ENCODE results near the gene GPR55. TPM values are rescaled to one million over a fixed set of nuclear protein-coding genes. Genes with fewer than 3 reads are reported as not detected.

GPR55 gene
- total RNA-seq, 1 experiment from 2014 or later, result 0.07 TPM

GRCh38 chr2:230947235-230947576 lies 22.2 kb upstream of the GPR55 start:
- DNase-seq (no peak), ATAC-seq (no peak)
- intact Hi-C loops (cut with micrococcal nuclease), result no loop called here
- TF ChIP-seq EZH2phosphoT487 (IDR thresholded peaks at IDR 0.05; ENCODE audit: borderline replicate concordance, low read length) (no peak), CTCF (conservative IDR thresholded peaks at IDR 0.05; ENCODE audit: low read depth, low read length) (no peak), EZH2 (IDR thresholded peaks at IDR 0.05; ENCODE audit: low read length, unreplicated experiment) (no peak)
- Histone ChIP-seq H3K4me2 (ENCODE audit: low read length) (no peak overlapping the region), H3K27ac (ENCODE audit: low read length) (no peak overlapping the region), H3K36me3 (ENCODE audit: low read depth, low read length) (no peaks in the 10 kb centered on the region), H3K4me3 (ENCODE audit: low read length) (no peak overlapping the region), H3F3A (ENCODE audit: low read length, unreplicated experiment) (no peaks in the 10 kb centered on the region), H4K20me1 (ENCODE audit: low read length) (no peaks in the 10 kb centered on the region), H3K4me1 (ENCODE audit: insufficient read depth, low read length) (no peaks in the 10 kb centered on the region), H2AFZ (ENCODE audit: low read length) (no peak overlapping the region), H3K9ac (ENCODE audit: low read length) (no peak overlapping the region), H3K27me3 (ENCODE audit: low read length) (no peaks in the 10 kb centered on the region), H3K9me3 (ENCODE audit: low read length) (no peaks in the 10 kb centered on the region), H3K79me2 (ENCODE audit: low read length) (no peaks in the 10 kb centered on the region), H3K9me2 (replicated peaks; ENCODE audit: low read length) (no peaks in the 10 kb centered on the region)
- POLR2A ChIA-PET (ENCODE audit: unreplicated experiment), result no interaction called here
- CTCF ChIA-PET, result no interaction called here
- BruUV-seq (replicated peaks), result no TSS peak

- no peak for ATAC-seq
- Histone ChIP-seq H3K27ac (ENCODE audit: low read length) (no peak overlapping the region), H3K9me2 (replicated peaks; ENCODE audit: low read length) (no peaks in the 10 kb centered on the region), H3K4me1 (ENCODE audit: insufficient read depth, low read length) (no peaks in the 10 kb centered on the region), H2AFZ (ENCODE audit: low read length) (no peak overlapping the region), H4K20me1 (ENCODE audit: low read length) (no peaks in the 10 kb centered on the region), H3K9ac (ENCODE audit: low read length) (no peak overlapping the region), H3K9me3 (ENCODE audit: low read length) (no peaks in the 10 kb centered on the region), H3K4me2 (ENCODE audit: low read length) (no peak overlapping the region), H3K27me3 (ENCODE audit: low read length) (no peaks in the 10 kb centered on the region), H3K36me3 (ENCODE audit: low read depth, low read length) (no peaks in the 10 kb centered on the region), H3K79me2 (ENCODE audit: low read length) (no peaks in the 10 kb centered on the region), H3F3A (ENCODE audit: low read length, unreplicated experiment) (no peaks in the 10 kb centered on the region), H3K4me3 (ENCODE audit: low read length) (no peak overlapping the region)
- ChIA-PET CTCF (no interaction called here), POLR2A (ENCODE audit: unreplicated experiment) (no interaction called here)
- no peak for TF ChIP-seq CTCF (conservative IDR thresholded peaks at IDR 0.05; ENCODE audit: low read depth, low read length)
- no peak for TF ChIP-seq EZH2 (IDR thresholded peaks at IDR 0.05; ENCODE audit: low read length, unreplicated experiment)
- TF ChIP-seq EZH2phosphoT487 (IDR thresholded peaks at IDR 0.05; ENCODE audit: borderline replicate concordance, low read length), result no peak
- DNase-seq, result no peak
- BruUV-seq (replicated peaks), result no TSS peak
- intact Hi-C loops (cut with micrococcal nuclease), result no loop called here
Observed at GRCh38 chr2:230946429-230947234, 21.6 kb upstream of the GPR55 start.

- Histone ChIP-seq H3K9ac (ENCODE audit: low read length) (no peak overlapping the region), H3F3A (ENCODE audit: low read length, unreplicated experiment) (no peaks in the 10 kb centered on the region), H3K4me2 (ENCODE audit: low read length) (no peak overlapping the region), H2AFZ (ENCODE audit: low read length) (no peak overlapping the region), H3K79me2 (ENCODE audit: low read length) (no peaks in the 10 kb centered on the region), H3K27me3 (ENCODE audit: low read length) (no peaks in the 10 kb centered on the region), H4K20me1 (ENCODE audit: low read length) (no peaks in the 10 kb centered on the region), H3K4me3 (ENCODE audit: low read length) (no peak overlapping the region), H3K9me3 (ENCODE audit: low read length) (no peaks in the 10 kb centered on the region), H3K9me2 (replicated peaks; ENCODE audit: low read length) (no peaks in the 10 kb centered on the region), H3K36me3 (ENCODE audit: low read depth, low read length) (no peaks in the 10 kb centered on the region), H3K4me1 (ENCODE audit: insufficient read depth, low read length) (no peaks in the 10 kb centered on the region), H3K27ac (ENCODE audit: low read length) (no peak overlapping the region)
- no peak for ATAC-seq
- TF ChIP-seq EZH2phosphoT487 (IDR thresholded peaks at IDR 0.05; ENCODE audit: borderline replicate concordance, low read length) (no peak), EZH2 (IDR thresholded peaks at IDR 0.05; ENCODE audit: low read length, unreplicated experiment) (no peak), CTCF (conservative IDR thresholded peaks at IDR 0.05; ENCODE audit: low read depth, low read length) (no peak)
- BruUV-seq (replicated peaks), result no TSS peak
- DNase-seq, result no peak
- ChIA-PET CTCF (no interaction called here), POLR2A (ENCODE audit: unreplicated experiment) (no interaction called here)
- intact Hi-C loops (cut with micrococcal nuclease), result no loop called here
Observed at GRCh38 chr2:230944757-230945372, 19.8 kb upstream of the GPR55 start.
